Uterus (tissue), 4 donors: Measurements from ENCODE around the gene USP40. TPM values are rescaled to one million over a fixed set of nuclear protein-coding genes. Genes with fewer than 3 reads are reported as not detected.

Experiments used
- DNase-seq, 2 donors: peaks; one replicate each; pipeline ENCODE4 v3.0.0-alpha.2; 2019 to 2020
- H3K27ac ChIP-seq, 2 donors: fragments of 200-600 bp; sonication (generic); 1 replicate in 1 of 2; 2 replicates in 1 of 2; pipeline ENCODE4 v1.5.1; 2016 to 2018
- H3K27me3 ChIP-seq, 2 donors: fragments of 200-600 bp; sonication (generic); one replicate each; pipeline ENCODE4 v1.5.1; 2018 to 2019; ENCODE audit warnings: control low read depth in 1 of 2
- H3K36me3 ChIP-seq, 2 donors: fragments of 200-600 bp; sonication (generic); one replicate each; pipeline ENCODE4 v1.5.1; 2019; ENCODE audit warnings: control low read depth in 1 of 2
- H3K4me1 ChIP-seq, 2 donors: fragments of 200-600 bp; sonication (generic); one replicate each; pipeline ENCODE4 v1.5.1; 2018 to 2019; ENCODE audit warnings: control low read depth in 1 of 2
- H3K4me3 ChIP-seq, 2 donors: fragments of 200-600 bp; sonication (generic); 1 replicate in 1 of 2; 2 replicates in 1 of 2; pipeline ENCODE4 v1.5.1; 2018 to 2019; ENCODE audit warnings: mild to moderate bottlenecking in 1 of 2
- H3K9me3 ChIP-seq, 2 donors: fragments of 200-600 bp; sonication (generic); one replicate each; pipeline ENCODE4 v1.5.1; 2019; ENCODE audit warnings: control low read depth in 1 of 2
- POLR2A ChIP-seq, 2 donors: fragments of 450-650 bp; IDR thresholded peaks; one replicate each; pipeline ENCODE4 v1.6.1; 2016; ENCODE audit warnings: antibody characterized with exemption in 2 of 2, mild to moderate bottlenecking in 1 of 2, moderate library complexity in 1 of 2
- intact Hi-C: fragments of 100-400 bp; cut with DNase I; formaldehyde crosslinking; loops from one replicate; pipeline ENCODE4 v1.15.1; 2023; ENCODE audit warnings: low total_unique reads
- total RNA-seq, 4 donors: library from RNA; depleted of rRNA in 3 of 4; stranded (reverse); fragments of >200 nt in 3 of 4; gene quantifications; one replicate each; pipeline versions ENCODE4 v1.1.0 to v1.2.4, GENCODE V29; 2014 to 2023
- TF ChIP-seq, protein P1 (sequence below), 4 experiments: fragments of 200-600 bp in 2 of 4; fragments of 450-650 bp in 2 of 4; sonication (generic) in 2 of 4; IDR thresholded peaks; one replicate each; pipeline ENCODE4 v1.5.1; 2016 to 2019; ENCODE audit warnings: antibody characterized with exemption in 4 of 4, mild to moderate bottlenecking in 2 of 4, moderate library complexity in 1 of 4
- donor health status: DM: yes; HTN: yes; CAD: no.

Gene USP40
- total RNA-seq, 4 donors from 2014 or later, result 14.7 to 60.2 (median 49.5) TPM

DNA sequence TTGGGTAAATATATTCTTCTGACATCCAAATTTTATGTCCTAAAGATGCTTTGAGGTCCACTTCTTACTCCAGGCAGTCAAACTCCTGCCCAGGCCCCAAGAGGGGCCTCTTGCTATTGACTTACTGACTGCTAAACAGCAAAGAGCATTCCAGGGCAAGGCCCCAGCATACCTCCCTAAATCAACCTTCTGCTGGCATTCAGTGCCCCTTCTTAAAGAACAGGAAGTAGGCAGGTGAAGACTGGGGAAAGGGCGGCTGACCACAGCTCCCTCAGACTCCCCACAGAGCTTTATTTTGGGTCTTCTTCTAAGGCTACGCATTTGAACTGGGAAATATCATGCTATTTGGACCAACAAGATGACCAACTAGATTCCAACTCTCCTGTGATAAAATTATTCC is 68.9 kb downstream of the USP40 start:
- DNase-seq, result no peak
- H3K9me3 ChIP-seq, result peaks cover 0 to 3% of the 10 kb centered on the region in 2 donors
- TF ChIP-seq, protein P1, sequence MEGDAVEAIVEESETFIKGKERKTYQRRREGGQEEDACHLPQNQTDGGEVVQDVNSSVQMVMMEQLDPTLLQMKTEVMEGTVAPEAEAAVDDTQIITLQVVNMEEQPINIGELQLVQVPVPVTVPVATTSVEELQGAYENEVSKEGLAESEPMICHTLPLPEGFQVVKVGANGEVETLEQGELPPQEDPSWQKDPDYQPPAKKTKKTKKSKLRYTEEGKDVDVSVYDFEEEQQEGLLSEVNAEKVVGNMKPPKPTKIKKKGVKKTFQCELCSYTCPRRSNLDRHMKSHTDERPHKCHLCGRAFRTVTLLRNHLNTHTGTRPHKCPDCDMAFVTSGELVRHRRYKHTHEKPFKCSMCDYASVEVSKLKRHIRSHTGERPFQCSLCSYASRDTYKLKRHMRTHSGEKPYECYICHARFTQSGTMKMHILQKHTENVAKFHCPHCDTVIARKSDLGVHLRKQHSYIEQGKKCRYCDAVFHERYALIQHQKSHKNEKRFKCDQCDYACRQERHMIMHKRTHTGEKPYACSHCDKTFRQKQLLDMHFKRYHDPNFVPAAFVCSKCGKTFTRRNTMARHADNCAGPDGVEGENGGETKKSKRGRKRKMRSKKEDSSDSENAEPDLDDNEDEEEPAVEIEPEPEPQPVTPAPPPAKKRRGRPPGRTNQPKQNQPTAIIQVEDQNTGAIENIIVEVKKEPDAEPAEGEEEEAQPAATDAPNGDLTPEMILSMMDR (IDR thresholded peaks at IDR 0.05), result no peak
- no peak for TF ChIP-seq POLR2A (IDR thresholded peaks at IDR 0.05)
- H3K27me3 ChIP-seq, result no peaks in the 10 kb centered on the region
- H3K36me3 ChIP-seq, result no peaks in the 10 kb centered on the region
- H3K4me1 ChIP-seq, result no peaks in the 10 kb centered on the region
- H3K27ac ChIP-seq, result no peak overlapping the region
- intact Hi-C loops, result no loop called here
- H3K4me3 ChIP-seq, result no peak overlapping the region

DNA sequence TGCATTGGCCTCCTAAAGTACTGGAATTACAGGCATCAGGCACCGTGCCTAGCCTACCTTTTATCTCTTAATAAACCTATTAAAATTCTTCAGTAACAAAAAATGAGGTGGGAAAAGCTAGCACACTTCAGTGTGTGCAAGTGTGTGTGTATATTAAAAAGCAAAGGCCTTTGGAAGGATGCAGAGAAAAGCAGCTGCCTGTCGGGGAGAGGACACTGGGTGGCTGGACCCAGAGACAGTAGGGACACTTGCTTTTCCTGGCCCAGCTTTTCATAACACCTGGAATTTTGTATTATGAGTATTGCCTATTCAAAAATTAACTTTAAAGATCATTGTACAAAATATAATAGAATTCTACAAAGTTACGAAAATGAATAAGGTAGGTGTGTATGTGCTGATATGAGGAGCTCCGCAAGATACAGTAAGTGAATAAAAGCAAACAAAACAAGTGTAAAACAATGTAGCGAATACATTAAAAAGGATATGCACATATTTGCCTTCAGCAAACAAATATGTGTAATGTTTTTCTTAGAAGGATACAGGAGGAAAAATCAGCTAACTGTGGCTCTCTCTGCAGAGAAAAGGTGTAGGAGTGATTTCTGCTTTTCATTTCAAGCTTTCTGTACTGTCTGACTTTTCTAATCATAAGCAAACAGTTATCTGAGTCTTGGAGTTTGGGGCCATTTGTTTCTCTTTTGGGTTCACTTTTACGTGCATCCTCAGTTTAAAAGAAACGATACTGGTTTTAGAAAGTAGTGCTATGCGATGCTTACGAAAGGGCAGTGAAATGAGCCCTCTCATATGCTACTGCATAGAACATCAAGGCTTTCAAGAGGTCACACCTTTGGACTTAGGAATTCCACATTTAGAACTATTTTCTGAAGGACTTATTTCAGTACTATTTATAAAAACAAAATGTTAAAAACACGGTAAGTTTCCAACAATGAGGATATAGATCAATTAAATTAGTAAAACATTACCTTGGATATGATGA is 70.8 kb downstream of the USP40 start:
- H3K36me3 ChIP-seq, result no peaks in the 10 kb centered on the region
- no peak overlapping the region for H3K27ac ChIP-seq
- no peaks in the 10 kb centered on the region for H3K9me3 ChIP-seq
- no peaks in the 10 kb centered on the region for H3K27me3 ChIP-seq
- H3K4me3 ChIP-seq, result no peak overlapping the region
- intact Hi-C loops, result no loop called here
- no peak for DNase-seq
- H3K4me1 ChIP-seq, result no peaks in the 10 kb centered on the region
- no peak for TF ChIP-seq POLR2A (IDR thresholded peaks at IDR 0.05)
- TF ChIP-seq, protein P1 (IDR thresholded peaks at IDR 0.05), result no peak

DNA sequence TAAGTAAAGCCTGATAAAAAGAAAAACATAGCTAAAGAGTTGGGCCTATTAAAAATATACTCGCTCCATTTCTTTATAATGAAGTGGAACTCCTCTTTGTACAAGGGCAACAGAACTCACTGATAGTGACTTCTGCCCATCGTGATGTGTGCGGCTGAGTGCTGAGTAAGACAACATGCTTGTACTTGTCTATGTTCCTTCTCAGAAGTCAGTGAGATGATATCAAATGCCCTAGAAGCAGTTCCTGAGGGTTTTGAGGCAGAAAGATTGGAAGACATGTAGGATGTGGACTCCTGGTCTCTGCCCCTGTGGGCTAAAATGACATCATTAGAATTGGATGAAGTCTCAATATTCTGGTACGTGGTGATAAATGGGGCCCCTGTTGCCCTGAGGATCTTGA is 73.8 kb downstream of the USP40 start:
- no peak overlapping the region for H3K4me3 ChIP-seq
- H3K9me3 ChIP-seq, result no peaks in the 10 kb centered on the region
- H3K27me3 ChIP-seq, result no peaks in the 10 kb centered on the region
- H3K36me3 ChIP-seq, result no peaks in the 10 kb centered on the region
- H3K27ac ChIP-seq, result no peak overlapping the region
- intact Hi-C loops, result no loop called here
- TF ChIP-seq, protein P1 (IDR thresholded peaks at IDR 0.05), result no peak
- TF ChIP-seq POLR2A (IDR thresholded peaks at IDR 0.05), result no peak
- no peaks in the 10 kb centered on the region for H3K4me1 ChIP-seq
- no peak for DNase-seq

DNA sequence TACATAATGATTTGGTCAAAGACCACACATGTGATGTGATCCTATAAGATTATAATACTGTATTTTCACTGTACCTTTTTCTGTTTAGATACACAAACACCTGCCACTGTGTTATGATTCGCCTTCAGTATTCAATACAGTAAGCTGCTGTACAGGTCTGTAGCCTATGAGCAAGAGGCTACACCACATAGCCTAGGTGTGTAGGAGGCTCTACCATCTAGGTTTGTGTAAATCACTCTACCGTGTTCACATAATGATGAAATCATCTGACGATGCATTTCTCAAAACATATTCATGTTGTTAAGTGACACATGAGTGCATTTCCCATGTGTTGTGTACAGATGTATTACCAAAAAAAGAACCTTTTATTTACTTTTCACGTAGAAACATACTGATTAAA is 74.5 kb downstream of the USP40 start:
- H3K9me3 ChIP-seq, result no peaks in the 10 kb centered on the region
- TF ChIP-seq, protein P1 (IDR thresholded peaks at IDR 0.05), result no peak
- TF ChIP-seq POLR2A (IDR thresholded peaks at IDR 0.05), result no peak
- DNase-seq, result no peak
- no peaks in the 10 kb centered on the region for H3K36me3 ChIP-seq
- H3K27ac ChIP-seq, result no peak overlapping the region
- H3K27me3 ChIP-seq, result no peaks in the 10 kb centered on the region
- intact Hi-C loops, result no loop called here
- no peaks in the 10 kb centered on the region for H3K4me1 ChIP-seq
- no peak overlapping the region for H3K4me3 ChIP-seq

GRCh38 chr2:233491326-233491725 is 75.3 kb downstream of the USP40 start:
- no peak for TF ChIP-seq POLR2A (IDR thresholded peaks at IDR 0.05)
- TF ChIP-seq, protein P1 (IDR thresholded peaks at IDR 0.05), result no peak
- no peak overlapping the region for H3K27ac ChIP-seq
- no peaks in the 10 kb centered on the region for H3K36me3 ChIP-seq
- no peaks in the 10 kb centered on the region for H3K9me3 ChIP-seq
- H3K27me3 ChIP-seq, result no peaks in the 10 kb centered on the region
- no peak for DNase-seq
- intact Hi-C loops, result no loop called here
- H3K4me1 ChIP-seq, result no peaks in the 10 kb centered on the region
- no peak overlapping the region for H3K4me3 ChIP-seq
